Transverse colon (tissue), 4 donors: Measurements from ENCODE around the gene PCED1B.
A peak's percentile ranks its signal among the peaks of the same experiment; 100 is the strongest.

Source experiments
- POLR2A ChIP-seq: fragments of 450-650 bp; IDR thresholded peaks from one replicate; pipeline ENCODE4 v1.6.1; 2016; ENCODE audit warnings: antibody characterized with exemption, mild to moderate bottlenecking, moderate library complexity
- POLR2AphosphoS5 ChIP-seq, 3 donors: sonication (generic); formaldehyde crosslinking; IDR thresholded peaks; one replicate each; pipeline ENCODE4 v1.6.1; 2016; ENCODE audit warnings: antibody characterized with exemption in 3 of 3
- TF ChIP-seq, protein P1 (sequence below), 5 experiments: fragments of 200-600 bp in 3 of 5; fragments of 450-650 bp in 2 of 5; sonication (generic) in 3 of 5; IDR thresholded peaks; 1 replicate in 2 of 5; 2 replicates in 3 of 5; pipeline ENCODE4 v1.5.1; 2016 to 2017; ENCODE audit warnings: antibody characterized with exemption in 5 of 5, inconsistent platforms in 3 of 5, mild to moderate bottlenecking in 2 of 5, moderate library complexity in 1 of 5

DNA sequence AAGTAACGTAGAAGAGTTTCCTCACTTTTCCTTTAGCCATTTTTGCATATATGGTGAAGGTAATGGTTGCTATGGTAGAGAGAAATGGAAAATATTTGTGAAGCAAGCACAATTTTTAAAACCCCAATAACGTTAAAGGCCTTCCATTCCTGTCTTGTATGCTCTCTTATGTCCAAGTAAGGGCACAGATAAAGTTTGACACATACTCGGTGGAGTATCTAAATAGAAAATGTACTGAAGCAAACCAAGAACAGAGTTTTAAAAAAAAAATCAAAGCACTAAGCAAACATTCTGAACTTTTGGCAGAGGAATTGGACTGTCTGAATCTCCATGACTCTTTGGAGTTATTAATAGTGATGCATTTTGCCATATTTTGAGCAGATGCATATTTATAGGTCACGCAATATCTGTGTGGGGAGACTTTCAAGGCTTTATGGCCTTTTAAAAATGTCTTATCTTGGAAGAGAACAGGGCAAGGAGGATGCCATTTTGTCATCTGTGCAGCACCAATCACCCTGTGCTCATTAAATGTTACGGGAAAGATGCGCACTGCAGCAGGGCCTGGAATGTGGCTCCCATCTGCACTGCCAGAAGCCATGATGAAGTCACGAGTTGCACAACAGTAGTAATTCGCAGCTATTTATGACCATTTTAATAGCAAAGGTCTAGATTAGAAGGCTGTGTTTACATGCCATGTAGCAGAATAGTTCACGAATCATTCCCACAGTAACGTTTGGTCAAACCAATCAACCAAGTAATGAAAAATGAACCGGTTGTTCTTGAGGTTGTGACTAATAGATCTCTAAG, 23.6 kb downstream of the PCED1B start:
- TF ChIP-seq, protein P1, sequence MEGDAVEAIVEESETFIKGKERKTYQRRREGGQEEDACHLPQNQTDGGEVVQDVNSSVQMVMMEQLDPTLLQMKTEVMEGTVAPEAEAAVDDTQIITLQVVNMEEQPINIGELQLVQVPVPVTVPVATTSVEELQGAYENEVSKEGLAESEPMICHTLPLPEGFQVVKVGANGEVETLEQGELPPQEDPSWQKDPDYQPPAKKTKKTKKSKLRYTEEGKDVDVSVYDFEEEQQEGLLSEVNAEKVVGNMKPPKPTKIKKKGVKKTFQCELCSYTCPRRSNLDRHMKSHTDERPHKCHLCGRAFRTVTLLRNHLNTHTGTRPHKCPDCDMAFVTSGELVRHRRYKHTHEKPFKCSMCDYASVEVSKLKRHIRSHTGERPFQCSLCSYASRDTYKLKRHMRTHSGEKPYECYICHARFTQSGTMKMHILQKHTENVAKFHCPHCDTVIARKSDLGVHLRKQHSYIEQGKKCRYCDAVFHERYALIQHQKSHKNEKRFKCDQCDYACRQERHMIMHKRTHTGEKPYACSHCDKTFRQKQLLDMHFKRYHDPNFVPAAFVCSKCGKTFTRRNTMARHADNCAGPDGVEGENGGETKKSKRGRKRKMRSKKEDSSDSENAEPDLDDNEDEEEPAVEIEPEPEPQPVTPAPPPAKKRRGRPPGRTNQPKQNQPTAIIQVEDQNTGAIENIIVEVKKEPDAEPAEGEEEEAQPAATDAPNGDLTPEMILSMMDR (IDR thresholded peaks at IDR 0.05) = no peak
- TF ChIP-seq POLR2AphosphoS5 (IDR thresholded peaks at IDR 0.05) = peak; percentile 76 to 84 (median 83)
- TF ChIP-seq POLR2A = no peak
